NCI-H2227 (cell line): ENCODE results near the gene ANKRD7.

Source experiments
- DNase-seq: peaks from one replicate; lab custom pipeline; 2025; ENCODE audit not compliant: unreplicated experiment; lab: John Stamatoyannopoulos, UW

ANKRD7 gene, protein sequence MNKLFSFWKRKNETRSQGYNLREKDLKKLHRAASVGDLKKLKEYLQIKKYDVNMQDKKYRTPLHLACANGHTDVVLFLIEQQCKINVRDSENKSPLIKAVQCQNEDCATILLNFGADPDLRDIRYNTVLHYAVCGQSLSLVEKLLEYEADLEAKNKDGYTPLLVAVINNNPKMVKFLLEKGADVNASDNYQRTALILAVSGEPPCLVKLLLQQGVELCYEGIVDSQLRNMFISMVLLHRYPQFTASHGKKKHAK

DNA sequence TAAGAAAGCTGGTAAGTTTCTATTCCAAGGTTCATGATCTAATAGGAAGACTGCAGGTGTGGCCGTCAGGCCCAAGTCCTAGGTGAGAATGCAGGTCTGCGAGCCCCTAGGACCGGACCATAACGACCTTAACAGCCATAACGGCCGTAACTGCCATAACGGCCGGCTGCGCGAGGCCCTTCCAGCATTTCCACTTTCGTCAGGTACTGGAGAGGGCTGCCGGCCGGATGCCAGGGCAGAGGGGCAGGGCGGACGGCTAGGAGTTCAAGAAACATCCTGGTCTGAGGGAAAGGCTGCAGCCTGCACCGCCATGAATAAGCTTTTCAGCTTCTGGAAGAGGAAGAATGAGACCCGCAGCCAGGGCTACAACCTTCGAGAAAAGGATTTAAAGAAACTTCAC, at the start of gene ANKRD7:
Gene ANKRD7, plus strand, starts transcription at position 184 of the 400 bp plus-strand sequence. Its CDS starts 127 bp downstream, at position 311.
- no peak for DNase-seq

DNA sequence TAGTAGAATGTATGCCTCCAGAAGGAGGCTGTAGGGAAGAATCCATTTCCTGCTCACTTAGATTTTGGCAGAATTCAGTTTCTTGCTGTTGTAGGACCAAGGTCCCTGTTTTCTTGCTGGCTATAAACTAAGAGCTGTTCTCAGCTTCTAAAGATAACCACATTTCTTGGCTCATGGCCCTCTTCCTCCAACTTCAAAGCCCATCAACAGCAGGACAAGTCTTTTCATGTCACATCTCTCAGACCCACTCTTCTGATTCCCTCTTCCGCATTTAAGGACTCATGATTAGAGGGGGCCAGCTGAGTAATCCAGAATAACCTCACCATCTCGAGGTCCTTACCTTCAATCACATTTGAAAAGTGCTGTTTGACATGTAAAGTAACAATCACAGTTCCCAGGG, 48.8 kb upstream of the ANKRD7 start:
- DNase-seq = no peak

DNA sequence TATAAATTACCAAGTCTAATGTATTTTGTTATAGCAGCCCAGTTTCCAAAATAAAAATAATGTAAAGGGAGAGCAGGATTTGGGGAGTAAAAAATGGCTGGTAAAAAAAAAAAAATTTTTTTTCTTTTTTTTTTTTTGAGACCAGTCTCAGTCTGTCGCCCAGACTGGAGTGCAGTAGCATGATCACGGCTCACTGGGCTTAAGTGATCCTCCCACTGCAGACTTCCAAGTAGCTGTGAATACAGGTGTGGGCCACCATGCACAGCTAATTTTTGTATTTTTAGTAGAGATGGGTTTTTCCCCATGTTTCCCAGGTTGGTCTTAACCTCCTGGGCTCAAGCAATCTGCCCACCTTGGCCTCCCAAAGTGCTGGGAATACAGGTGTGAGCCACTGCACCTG, 45.3 kb upstream of the ANKRD7 start:
- no peak for DNase-seq

DNA sequence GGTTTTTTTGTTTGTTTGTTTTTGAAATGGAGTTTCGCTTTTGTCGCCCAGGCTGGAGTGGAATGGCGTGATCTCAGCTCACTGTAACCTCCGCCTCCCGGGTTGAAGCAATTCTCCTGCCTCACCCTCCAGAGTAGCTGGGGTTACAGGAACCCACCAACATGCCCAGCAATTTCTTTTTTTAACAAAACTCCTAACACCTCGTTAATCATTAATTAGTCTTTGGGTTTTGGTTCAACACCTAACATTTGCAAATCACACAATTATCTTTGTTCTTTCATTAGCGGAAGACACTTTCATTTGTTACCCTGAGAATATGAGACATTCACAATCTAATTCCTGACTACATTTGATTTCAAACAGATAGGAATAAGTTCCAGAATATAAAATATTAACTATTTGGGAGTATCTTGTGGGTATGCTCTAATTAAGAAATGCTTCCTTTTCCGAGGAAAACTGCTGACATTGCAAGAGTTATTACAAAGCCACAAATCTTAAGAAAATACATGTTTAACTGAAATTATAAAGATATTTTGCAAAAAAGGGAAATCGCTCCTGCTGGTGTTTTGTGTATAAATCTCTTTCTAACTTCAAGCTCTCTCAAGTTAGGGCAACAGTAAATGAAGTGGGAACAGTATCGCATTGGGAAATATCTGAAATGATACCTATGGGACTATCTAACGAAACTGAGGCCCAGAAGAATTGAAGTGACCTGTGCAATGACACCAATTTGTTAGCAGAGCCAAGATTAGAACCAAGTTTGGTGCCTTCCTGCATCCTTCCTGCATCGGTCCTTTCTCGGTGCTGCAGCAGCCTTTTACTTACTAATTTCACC, 41.7 kb upstream of the ANKRD7 start:
- peak; percentile 7 for DNase-seq

DNA sequence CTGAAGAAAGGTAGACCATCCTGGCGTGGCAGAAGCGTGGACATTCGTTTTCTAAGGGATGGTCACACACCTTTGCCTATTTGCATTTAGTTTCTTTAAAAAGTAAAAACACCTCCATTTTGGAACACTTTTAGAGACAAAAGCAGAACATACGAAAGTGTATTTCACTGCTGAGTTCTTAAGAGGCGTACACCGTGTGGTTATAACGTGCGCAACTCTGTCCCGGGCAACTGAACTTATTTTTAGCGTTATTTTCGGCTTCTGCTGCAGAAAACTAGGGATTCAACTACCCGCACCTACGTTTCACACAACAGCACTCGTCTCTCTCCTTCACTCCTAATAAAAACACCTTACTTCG, 41.1 kb upstream of the ANKRD7 start:
- DNase-seq = peak; percentile 43

DNA sequence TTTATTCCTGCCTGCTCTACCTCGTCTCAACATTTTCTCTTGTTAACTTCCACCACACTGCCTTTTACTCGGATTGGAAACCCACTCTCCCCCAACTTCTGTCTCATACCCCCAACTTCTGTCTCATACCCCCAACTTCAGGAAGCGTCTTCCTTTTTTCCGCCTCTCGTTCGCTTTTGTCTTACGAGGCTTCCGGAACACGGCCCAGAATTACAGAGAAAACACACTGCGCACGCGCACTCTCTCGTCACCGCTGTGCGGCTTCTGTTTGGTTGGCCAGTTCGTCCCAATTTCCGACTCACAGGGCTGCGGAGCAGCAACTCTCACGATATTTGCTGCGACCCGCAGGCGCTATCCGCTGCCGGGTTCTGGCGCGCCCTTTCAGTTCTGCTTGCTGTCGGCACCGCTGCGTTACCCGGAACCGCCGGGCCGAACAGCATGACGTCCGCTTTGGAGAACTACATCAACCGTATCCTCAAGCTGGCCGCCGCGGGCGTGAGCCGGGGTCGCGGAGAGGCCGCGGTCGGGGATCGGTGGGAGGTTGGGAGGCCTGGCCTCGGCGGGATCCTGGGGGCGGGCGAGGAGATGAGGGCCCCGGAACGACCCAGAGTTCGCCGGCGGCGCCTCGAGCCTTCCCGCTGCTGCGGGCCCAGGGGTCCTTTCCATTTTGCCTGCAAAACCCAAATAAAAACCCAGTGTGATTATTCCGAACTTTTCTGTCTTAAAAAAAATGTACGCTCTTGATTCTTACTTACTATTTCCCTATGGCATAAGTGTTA, 40.5 kb upstream of the ANKRD7 start, which contains the start of gene LSM8:
Gene LSM8, plus strand, starts transcription at position 379 of the 779 bp plus-strand sequence. Its CDS starts 60 bp downstream, at position 439.
- peak; percentile 99 for DNase-seq

DNA sequence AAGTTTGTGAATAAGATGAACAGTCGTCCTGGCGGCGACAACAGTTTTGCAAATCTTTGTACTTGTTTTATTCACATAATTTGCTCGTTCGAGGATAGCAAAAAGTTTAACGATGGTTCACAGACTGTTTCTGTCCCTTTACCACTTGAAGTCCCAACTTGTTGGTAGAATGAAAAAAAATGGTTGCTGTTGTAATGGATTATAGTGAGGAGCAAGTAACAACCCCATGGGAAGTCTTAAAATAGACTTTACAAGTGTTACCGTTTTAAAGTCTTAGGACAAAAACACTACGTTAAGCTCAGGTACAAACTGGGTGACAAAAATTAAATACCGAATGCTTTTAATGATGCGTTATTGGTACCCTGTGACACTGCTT, 40.0 kb upstream of the ANKRD7 start:
- DNase-seq = no peak

DNA sequence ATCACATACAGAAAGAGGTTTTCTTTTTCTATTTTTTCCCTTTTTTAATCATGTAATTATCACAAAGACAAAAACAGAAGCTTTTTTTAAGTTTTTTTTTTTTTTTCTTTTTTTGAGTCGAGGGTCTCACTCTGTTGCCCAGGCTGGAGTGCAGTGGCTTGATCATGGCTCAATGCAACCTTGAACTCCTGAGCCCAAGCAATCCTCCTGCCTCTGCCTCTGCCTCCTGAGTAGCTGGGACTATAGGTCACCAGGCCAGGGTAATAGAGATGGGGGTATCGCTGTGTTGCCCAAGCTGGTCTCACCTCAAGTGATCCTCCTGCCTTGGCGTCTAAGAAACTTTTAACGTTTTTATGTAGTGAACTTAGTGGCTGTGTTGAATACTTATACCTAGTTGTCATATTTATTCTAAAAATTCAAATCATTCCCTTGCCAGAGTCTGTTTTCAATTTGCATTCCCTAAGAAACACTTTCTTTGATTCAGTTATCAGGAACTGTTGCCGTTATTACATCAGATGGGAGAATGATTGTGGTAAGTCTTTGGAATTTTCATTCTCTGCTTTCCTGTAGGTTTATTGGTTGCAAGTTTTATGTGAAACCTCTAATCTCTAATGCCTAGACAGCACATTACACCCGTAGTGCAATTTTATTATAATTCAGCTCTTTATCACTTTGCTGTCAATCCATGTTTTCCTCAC, 39.2 kb upstream of the ANKRD7 start:
- DNase-seq = no peak

DNA sequence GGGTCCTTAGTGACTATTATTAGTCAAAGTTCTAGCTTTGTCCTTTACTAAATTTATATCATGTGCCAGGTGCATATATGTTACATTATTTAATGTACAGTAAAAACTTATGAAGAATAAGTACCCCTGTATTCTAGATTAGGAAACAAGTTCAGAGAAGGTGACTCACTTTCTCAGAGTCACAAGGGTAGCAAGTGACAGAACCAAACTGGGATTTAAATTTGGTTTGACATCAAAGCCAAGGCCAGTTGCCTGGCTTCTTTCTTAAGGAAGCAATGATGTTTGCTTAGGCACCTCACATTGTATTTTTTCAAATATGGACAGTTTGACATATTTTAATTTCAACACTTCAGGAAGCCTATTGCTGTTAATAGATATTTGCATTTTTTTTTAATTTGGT, 38.0 kb upstream of the ANKRD7 start:
- no peak for DNase-seq

DNA sequence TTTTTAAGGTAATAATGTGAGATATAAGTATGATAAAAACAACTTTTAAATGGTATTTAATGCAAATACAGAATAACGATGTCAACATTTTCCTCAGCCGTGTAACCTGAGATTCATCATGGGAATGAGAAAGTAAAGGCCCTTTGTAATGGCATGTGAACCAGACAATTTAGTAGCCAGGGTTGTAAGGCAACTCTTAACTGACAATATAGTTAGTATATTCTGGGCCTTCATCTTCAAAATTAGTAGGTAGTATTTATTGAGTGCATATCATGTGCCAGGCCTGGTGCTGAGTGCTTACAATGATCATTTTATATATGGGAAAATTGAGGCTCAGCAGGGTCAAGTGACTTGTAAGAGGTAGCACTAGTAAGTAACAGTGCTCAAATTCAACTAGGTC, 29.9 kb upstream of the ANKRD7 start:
- no peak for DNase-seq

DNA sequence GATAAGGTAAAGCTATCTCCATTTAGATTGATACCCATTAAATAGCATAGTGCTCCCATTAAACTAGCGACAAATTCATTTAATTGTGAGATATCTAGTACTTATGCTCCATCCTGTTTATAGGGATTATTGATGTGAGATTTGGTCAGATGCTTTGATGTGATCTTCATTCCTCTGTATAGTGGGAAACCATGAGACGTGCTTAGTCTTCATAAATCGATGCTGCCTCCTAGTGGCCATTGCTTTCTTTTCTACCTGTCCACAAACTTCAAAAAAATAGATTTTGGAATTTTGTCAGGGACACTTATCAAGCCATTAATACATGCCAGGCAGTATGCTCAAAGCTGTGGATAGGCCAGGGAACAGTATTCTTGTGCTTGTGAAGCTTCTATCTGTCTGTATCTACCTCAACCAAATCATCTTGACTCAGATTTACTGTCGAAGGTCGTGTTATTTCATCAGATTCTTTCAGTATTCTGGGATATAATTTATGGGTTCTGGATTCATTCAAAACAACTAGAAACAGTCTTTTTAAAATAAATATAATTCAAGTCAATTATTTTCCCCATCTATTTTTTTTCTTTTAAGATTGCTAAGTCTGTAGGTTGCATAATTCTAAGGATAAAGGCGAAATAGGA, 28.5 kb upstream of the ANKRD7 start:
- DNase-seq = peak; percentile 79

DNA sequence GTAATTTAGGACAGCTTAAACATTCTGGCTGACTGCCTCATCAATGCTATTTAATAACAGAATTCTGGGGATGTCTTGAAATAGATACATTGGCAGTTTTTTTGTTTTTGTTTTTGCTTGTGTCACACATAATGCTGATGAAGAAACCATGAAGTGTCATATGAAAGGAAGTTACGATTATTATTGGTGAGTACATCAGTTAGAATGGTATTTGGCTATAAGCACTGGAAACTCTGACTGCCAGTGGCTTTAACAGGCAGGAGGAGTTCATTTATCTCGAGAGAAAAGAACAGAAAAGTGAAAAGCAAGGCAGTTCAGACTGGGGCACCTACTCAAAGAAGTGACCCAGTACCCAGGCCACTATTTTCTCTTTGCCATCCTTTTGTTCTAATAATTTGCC, 22.4 kb upstream of the ANKRD7 start:
- no peak for DNase-seq

DNA sequence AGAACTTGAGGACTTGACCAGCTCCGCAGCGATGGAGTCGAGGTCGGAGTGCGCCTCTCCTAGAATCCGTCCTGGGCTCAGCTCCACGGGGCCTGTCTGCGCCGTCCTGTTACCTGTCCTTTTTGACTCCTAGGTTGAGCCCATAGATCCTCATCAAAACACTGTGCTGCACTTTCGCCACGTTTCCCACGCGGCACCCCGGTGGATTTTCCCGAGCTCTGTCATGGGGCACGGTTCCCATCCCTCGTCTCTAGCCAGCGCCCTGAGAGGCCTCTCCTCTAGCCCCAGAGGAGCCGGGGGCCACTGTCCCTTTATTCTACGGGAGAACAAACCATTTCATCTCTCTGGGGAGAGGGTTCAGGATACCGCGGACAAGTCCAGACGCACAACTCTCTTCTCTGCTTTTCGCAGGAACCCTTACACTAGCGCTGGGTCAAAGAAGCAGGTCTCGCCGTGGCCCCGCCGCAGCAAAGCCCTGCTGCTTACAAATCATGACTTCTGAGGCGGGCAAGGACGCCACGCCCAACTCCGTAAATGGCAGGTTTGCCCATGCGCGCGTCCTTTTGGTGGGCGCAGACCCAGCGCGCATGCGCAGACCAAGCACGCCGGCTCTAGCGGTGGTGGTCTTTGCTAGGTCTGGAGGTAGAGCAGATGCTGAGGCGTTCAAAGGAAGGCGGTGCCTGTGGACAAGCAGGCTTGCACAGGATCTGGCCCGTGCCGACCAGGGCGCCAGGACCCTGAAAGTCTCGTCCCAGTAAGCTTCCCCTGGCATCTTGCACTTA, 10.3 kb upstream of the ANKRD7 start:
- peak; percentile 98 for DNase-seq

DNA sequence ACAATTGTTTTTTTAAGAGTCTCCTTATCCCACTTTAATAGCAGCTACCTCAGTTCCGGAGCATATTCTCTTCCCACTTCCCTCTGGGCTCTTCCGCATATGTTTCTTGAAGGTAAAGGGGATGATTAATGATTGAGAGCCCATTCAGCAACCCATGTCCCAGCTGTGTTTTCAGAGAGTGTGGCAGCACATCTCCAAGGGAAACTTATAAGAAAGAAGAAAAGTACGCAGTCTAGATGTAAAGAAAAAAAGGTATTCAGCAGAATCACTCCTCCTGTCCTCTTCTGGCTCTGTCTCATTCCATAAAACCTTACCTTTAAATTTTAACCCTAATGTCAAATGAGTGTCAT, 9.7 kb upstream of the ANKRD7 start:
- no peak for DNase-seq

DNA sequence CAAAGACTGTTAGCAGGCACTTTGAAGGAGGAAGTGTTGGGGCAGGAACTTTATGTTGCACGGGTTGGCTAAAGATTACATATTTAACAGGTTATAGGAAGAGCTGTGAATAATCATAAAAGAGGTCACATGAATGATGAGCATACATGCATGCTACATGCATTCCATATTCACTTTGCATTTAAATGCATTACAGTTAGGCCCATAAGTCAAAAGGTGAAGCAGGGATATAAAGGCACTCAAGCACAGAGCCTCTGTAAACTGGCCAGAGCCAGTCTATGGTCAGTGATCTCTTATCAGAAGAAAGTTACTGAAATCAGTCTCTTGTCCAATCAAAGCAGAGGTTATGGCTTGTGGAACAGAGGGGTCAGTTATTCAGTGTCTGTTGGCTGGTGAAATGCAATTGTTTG, 7.3 kb upstream of the ANKRD7 start:
- no peak for DNase-seq

DNA sequence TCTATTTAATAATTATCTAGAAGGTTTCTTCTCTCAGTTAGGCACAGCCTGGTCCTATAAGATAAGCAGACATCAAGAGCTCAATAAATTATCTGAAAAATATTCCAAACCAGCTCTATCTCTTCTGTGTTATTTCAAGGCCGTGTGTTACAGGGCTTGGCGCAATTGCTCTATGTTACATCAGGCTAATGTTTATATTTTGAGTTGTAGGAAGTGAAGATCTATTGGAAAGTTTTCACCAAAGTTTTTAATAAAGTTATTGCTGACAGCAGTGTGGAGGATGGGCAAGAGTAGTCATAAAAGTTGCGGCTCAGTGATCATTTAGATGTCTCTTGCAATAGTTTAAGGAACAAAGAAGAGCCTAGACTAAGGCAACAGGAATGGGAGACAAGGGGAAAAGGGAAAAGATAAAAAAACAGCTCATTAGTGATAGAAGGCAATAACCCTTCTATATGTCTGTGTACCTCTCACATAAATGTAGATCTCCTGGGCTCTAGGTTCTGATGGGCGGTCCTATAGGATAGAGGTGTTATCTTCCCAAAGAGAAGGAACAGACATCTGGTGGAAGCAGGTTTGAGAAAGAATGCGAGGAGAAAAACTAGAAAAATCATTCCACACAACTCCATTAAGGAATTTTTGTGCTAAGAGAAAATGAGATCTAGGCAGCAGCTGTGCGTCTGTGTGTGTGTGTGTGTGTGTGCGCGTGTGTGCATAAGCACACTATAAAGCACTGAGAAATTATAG, 5.9 kb upstream of the ANKRD7 start:
- DNase-seq = no peak

DNA sequence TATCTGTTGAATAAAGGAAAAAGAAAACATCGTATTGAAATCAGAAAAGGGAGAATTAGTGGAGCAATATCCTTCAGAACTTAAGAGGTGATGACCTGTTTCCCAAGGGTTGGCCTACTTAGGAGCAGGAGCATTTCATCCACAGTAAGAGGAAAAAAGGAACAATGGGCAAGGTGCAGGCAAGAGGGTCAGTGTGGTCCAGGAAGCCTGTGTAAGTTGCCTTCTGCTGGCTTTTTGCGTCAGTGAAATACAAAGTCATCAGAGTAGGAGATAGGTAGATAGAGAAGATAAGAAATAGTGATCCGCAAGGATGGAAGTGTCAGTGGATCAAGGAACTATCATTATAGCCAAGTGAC, 5.4 kb upstream of the ANKRD7 start:
- DNase-seq = no peak

DNA sequence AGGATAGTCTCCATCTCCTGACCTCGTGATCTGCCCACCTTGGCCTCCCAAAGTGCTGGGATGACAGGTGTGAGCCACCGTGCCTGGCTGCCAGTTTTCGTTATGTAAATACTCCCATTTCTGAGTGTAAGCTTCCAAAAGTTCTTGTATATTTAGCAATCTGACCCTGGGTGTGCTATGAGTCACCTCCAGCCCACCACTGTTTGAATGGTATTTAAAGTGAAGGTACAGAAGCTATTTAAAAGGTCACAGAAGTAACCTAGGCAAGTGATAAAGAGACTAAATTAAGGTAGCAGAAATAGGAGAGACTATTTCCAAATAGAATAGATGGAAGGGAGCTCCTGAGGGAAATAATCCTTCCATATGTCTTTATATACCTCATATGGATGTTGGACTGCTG, 3.9 kb upstream of the ANKRD7 start:
- DNase-seq = no peak

DNA sequence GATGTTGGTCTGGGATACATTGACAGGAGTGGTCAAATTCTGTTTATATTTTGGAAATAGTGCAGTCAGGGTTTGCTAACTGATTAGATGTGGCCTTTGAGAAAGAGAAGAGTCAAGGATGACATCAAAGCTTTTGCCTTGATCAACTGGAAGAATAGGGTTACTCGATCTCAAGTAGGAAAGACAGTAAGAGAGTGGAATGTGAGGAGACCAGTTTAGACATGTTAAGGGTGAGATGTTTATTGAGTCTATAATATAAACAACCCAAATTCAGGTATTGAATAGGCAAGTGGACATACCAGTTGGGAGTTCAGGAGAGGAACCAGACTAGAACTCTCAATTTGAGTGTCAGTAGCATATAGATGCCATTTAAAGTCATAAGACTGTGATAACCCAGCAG, 1.9 kb upstream of the ANKRD7 start:
- no peak for DNase-seq
